Subcutaneous adipose tissue (tissue), 4 donors: Measurements from ENCODE around the gene ABCC1. TPM values are rescaled to one million over a fixed set of nuclear protein-coding genes. Genes with fewer than 3 reads are reported as not detected.

ENCODE experiments used
- CTCF ChIP-seq: fragments of 450-650 bp; IDR thresholded peaks from one replicate; pipeline ENCODE4 v1.5.1; 2016; ENCODE audit warnings: low read depth, mild to moderate bottlenecking, control low read depth, antibody characterized with exemption, moderate library complexity
- total RNA-seq, 4 donors: library from RNA; depleted of rRNA; stranded (reverse); fragments of >200 nt; gene quantifications; one replicate each; pipeline ENCODE4 v1.1.0, GENCODE V29; 2016

ABCC1 gene
- total RNA-seq, 4 donors from 2014 or later, result 16.1 to 23.6 (median 22.1) TPM

GRCh38 chr16:15932939-15933338, 16.5 kb upstream of the ABCC1 start:
- TF ChIP-seq CTCF, result no peak

GRCh38 chr16:15933781-15934180, 15.6 kb upstream of the ABCC1 start:
- no peak for TF ChIP-seq CTCF

- TF ChIP-seq CTCF, result no peak
Observed at GRCh38 chr16:15934991-15935390, 14.4 kb upstream of the ABCC1 start.

GRCh38 chr16:15942931-15943690, 6.3 kb upstream of the ABCC1 start:
- TF ChIP-seq CTCF, result no peak

DNA sequence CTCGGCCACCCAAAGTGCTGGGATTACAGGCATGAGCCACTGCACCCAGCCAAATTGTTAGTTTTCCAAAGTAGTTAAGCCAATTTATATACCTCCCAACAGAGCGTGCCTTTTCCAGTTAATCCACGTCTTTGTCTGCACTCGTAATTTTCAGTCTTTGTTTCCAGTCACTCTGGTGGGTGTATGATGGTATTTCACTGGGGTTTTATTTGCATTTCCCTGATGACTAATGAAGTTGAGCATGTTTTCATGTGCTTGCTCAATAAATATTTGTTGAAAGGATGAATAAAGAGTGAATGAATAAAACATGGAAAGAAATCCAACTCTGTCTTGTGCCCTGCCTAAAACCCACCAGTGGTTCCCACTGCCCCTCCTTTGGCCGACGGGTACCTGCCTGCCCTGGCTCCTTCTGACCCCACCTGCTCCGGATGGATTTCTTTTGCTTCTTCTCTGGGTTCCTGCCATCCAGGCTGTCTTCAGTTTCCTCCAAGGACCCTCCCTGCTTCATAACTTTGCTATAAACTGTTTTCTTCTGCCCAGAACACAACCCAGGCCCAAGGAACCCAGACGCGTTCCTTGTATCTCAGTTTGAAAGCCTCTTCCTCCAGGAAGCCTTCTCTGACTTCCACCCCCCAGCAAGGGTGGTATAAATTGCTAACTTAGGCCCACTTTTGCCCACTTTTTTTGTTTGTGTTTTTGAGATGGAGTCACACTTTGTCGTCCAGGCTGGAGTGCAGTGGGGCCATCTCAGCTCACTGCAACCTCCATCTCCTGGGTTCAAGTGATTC, 3.0 kb upstream of the ABCC1 start:
- TF ChIP-seq CTCF, result no peak

DNA sequence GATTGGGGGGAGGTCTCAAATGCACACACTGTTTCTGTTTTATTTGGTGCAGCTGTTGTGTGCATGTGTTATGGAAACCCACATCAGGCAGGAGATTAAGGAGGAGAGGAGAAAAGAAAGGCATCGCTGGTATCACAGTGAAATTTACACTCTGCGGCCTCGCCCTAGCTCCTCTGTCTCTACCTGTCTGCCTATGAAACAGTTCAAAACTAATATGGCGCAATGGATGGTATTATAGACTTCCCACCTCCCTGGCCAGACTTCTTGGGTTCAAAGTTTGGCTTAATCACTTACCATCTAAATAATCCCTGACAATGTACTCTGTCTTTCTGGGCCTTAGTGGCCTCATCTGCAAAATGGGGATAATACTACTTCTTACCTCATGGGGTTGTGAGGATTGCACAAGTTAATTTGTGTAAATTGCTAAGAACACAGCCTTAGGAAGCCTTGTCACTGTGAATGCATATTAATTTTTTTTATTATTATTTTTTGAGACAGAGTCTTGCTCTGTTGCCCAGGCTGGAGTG, 1.4 kb upstream of the ABCC1 start:
- TF ChIP-seq CTCF, result no peak

- TF ChIP-seq CTCF, result no peak
Observed at GRCh38 chr16:15948532-15949209, 745 bp upstream of the ABCC1 start.
